ENCODE data around the gene HEY2. TPM values are rescaled to one million over a fixed set of nuclear protein-coding genes. Genes with fewer than 3 reads are reported as not detected.

HEY2 gene
- total RNA-seq, 4 donors from 2014 or later: 1.5 to 7.3 (median 4.3) TPM

DNA sequence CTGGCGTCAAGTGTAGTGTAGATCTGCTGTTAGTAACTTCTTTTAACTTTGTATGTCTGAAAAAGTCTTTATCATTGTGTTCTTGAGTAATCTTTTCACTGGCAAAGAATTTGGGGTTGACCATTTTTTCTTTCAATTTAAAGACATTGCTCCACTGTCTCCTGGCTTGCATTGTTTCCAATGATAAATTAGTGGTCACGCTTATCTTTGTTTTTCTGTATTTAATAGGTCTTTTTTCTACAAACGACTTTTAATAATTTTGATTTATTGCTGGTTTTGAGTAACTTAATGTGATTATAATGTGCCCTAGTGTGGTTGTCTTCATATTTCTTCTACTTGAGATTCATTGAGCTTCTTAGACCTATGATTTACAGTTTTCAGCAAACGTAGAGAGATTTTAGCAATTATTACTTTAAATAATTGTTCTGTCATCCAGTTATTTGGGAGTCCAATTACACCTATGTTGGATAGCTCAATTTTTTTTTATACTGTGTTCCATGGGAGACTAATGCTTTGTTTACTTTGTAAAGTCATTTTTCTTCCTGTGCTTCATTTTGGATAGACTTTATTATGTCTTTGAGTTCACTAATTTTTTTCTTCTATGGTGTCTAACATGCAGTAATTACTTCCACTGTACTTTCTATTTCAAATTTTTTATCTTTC is 38.3 kb upstream of the HEY2 start:
- TF ChIP-seq EP300 (IDR thresholded peaks at IDR 0.05) (no peak), POLR2A (IDR thresholded peaks at IDR 0.05) (no peak)
- TF ChIP-seq, protein P1, sequence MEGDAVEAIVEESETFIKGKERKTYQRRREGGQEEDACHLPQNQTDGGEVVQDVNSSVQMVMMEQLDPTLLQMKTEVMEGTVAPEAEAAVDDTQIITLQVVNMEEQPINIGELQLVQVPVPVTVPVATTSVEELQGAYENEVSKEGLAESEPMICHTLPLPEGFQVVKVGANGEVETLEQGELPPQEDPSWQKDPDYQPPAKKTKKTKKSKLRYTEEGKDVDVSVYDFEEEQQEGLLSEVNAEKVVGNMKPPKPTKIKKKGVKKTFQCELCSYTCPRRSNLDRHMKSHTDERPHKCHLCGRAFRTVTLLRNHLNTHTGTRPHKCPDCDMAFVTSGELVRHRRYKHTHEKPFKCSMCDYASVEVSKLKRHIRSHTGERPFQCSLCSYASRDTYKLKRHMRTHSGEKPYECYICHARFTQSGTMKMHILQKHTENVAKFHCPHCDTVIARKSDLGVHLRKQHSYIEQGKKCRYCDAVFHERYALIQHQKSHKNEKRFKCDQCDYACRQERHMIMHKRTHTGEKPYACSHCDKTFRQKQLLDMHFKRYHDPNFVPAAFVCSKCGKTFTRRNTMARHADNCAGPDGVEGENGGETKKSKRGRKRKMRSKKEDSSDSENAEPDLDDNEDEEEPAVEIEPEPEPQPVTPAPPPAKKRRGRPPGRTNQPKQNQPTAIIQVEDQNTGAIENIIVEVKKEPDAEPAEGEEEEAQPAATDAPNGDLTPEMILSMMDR (IDR thresholded peaks at IDR 0.05): no peak
- no peak overlapping the region for H3K4me3 ChIP-seq
- H3K27ac ChIP-seq: no peak overlapping the region
- H3K4me1 ChIP-seq: no peaks in the 10 kb centered on the region
- WGBS, 2 donors: 91 to 94% methylated on average over 4 of the region's 4 CpGs
- peaks cover 0 to 20% (median 2%) of the 10 kb centered on the region in 4 donors for H3K9me3 ChIP-seq
- no peaks in the 10 kb centered on the region for H3K36me3 ChIP-seq
- no peaks in the 10 kb centered on the region for H3K27me3 ChIP-seq
- DNase-seq (ENCODE audit: low spot score in 2 of 2): no peak

DNA sequence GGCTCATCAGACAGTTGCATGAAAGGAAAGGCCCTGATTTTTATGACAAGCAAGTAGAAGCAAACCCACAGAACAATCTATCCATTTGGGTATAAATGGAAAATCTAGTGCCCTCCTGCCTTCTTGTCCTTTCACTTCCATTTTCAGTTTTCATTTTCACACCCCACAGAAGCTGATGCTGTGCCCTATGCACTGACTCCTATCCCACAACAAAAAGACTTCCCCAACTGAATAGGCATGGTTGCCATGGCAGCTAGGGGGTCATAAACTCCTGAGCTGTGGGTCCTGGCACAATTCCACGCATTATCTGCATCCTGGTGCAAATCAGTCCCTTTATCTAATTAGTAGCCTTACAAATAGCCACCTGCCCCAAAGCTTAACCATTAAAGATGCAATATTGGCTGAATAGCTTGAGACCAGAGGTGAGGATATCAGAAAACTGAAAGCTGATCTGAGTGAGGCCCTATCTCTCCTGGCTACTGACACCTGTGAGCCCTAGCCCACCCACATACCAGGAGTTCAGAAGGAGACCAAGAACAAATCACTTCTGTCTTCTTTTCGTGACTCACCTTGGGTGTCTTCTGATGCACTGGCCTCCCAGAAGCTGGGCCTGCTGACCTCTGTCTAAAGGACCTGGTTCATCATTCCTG is 34.9 kb upstream of the HEY2 start:
- 78 to 83% methylated on average over 2 of the region's 2 CpGs for WGBS, 2 donors
- DNase-seq (ENCODE audit: low spot score in 2 of 2): no peak
- H3K27ac ChIP-seq: no peak overlapping the region
- H3K4me3 ChIP-seq: no peak overlapping the region
- no peaks in the 10 kb centered on the region for H3K4me1 ChIP-seq
- H3K9me3 ChIP-seq: peaks cover 0 to 20% (median 2%) of the 10 kb centered on the region in 4 donors
- H3K27me3 ChIP-seq: no peaks in the 10 kb centered on the region
- H3K36me3 ChIP-seq: no peaks in the 10 kb centered on the region
- TF ChIP-seq, protein P1 (IDR thresholded peaks at IDR 0.05): no peak
- no peak for TF ChIP-seq EP300 (IDR thresholded peaks at IDR 0.05)
- no peak for TF ChIP-seq POLR2A (IDR thresholded peaks at IDR 0.05)

- DNase-seq (ENCODE audit: low spot score in 2 of 2): no peak
- Histone ChIP-seq H3K27me3 (no peaks in the 10 kb centered on the region), H3K36me3 (no peaks in the 10 kb centered on the region), H3K9me3 (no peaks in the 10 kb centered on the region), H3K27ac (no peak overlapping the region), H3K4me3 (no peak overlapping the region), H3K4me1 (no peaks in the 10 kb centered on the region)
- TF ChIP-seq POLR2A (IDR thresholded peaks at IDR 0.05) (no peak), EP300 (IDR thresholded peaks at IDR 0.05) (no peak)
- TF ChIP-seq, protein P1 (IDR thresholded peaks at IDR 0.05): no peak
- WGBS, 2 donors: 74 to 90% methylated on average over 2 of the region's 2 CpGs
Observed at GRCh38 chr6:125717120-125717731, 32.2 kb upstream of the HEY2 start.

DNA sequence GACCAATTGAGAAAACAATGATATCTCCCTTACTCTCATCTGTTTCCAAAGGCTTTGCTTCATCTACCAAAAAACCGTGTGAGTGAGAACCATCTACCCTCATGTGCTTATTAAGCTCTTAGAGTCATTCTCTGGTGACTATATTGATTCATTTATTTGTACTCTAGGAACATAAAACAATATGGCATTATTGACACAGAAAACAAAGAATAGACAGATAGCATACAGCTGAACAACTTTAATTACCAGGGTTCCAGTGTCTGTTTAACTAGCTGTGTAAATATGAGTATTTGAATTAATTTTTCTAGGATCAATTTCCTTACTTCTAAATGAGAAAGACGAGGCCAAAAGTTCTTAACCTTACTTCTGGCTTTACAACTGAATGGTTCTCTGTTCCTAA is 31.3 kb upstream of the HEY2 start:
- Histone ChIP-seq H3K4me3 (no peak overlapping the region), H3K27ac (no peak overlapping the region), H3K4me1 (no peaks in the 10 kb centered on the region), H3K36me3 (no peaks in the 10 kb centered on the region), H3K27me3 (no peaks in the 10 kb centered on the region), H3K9me3 (no peaks in the 10 kb centered on the region)
- WGBS, 2 donors: 41 to 47% methylated on average over 2 of the region's 2 CpGs
- no peak for TF ChIP-seq POLR2A (IDR thresholded peaks at IDR 0.05)
- TF ChIP-seq, protein P1 (IDR thresholded peaks at IDR 0.05): no peak
- TF ChIP-seq EP300 (IDR thresholded peaks at IDR 0.05): no peak
- DNase-seq (ENCODE audit: low spot score in 2 of 2): no peak

DNA sequence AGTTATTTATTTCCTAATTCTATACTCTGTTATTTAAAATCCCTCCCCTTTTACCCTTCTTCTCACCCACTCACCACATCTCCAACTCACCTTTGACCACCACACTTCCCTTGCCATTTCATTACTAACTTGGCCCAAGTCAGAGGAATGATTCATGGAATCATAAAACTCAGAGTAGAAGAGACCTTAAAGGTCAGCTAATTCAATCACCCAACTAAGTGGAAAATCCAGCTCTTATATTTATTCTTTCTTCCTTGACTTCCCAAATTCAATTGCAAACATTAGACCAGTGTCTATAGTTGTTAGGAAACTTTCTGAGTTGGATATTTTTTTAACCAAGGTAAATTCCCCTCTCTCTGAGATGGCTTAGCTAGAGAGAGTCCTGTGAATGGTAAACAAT is 26.5 kb upstream of the HEY2 start:
- TF ChIP-seq, protein P1 (IDR thresholded peaks at IDR 0.05): no peak
- no peak for TF ChIP-seq EP300 (IDR thresholded peaks at IDR 0.05)
- TF ChIP-seq POLR2A (IDR thresholded peaks at IDR 0.05): no peak
- Histone ChIP-seq H3K4me3 (no peak overlapping the region), H3K27me3 (no peaks in the 10 kb centered on the region), H3K9me3 (no peaks in the 10 kb centered on the region), H3K36me3 (no peaks in the 10 kb centered on the region), H3K4me1 (no peaks in the 10 kb centered on the region), H3K27ac (no peak overlapping the region)
- no peak for DNase-seq (ENCODE audit: low spot score in 2 of 2)
